Measurements from ENCODE around the gene SLC41A1. TPM values are rescaled to one million over a fixed set of nuclear protein-coding genes. Genes with fewer than 3 reads are reported as not detected.
A peak's percentile ranks its signal among the peaks of the same experiment; 100 is the strongest.

The SLC41A1 gene
- total and polyA plus RNA-seq, 9 of the 15 experiments (the other 6 are each of a cell fraction or from before 2014, with no cell fraction given) = 4.1 to 29.3 (median 11.4) TPM

GRCh38 chr1:205750138-205751035 lies 62.6 kb downstream of the SLC41A1 start, which contains the start of gene NUCKS1 (continued):
- TF ChIP-seq ZNF609 (CRISPR knock-in tag; IDR thresholded peaks at IDR 0.05; ENCODE audit: borderline replicate concordance) (0 out of 2 replicates have a peak, but pooled peaks have one; percentile 37), MBD2 (IDR thresholded peaks at IDR 0.05; ENCODE audit: borderline replicate concordance, low read depth) (peak; percentile 98), HDAC3 (IDR thresholded peaks at IDR 0.05; ENCODE audit: borderline replicate concordance, partially characterized antibody) (peak; percentile 77), L3MBTL2 (IDR thresholded peaks at IDR 0.05) (peak; percentile 95), POLR3G (IDR thresholded peaks at IDR 0.05; ENCODE audit: extremely low read depth, insufficient read length, insufficient replicate concordance) (no peak), BMI1 (IDR thresholded peaks at IDR 0.05; ENCODE audit: low read length) (no peak), FOS (IDR thresholded peaks at IDR 0.05; ENCODE audit: extremely low read depth, insufficient read length) (peak; percentile 91), MAZ (CRISPR knock-in tag; conservative IDR thresholded peaks at IDR 0.05 in 1 of 2, IDR thresholded peaks at IDR 0.05 in 1 of 2) (peak; percentile 82 to 87), SMARCA5 (IDR thresholded peaks at IDR 0.05) (peak; percentile 99; the same call in 1 of the 2 replicates), ATF6 (CRISPR knock-in tag; IDR thresholded peaks at IDR 0.05) (peak; percentile 76; the same call in 1 of the 2 replicates), GTF3C2 (IDR thresholded peaks at IDR 0.05; ENCODE audit: borderline replicate concordance, extremely low read depth, insufficient read length) (no peak), ZBTB12 (CRISPR knock-in tag; IDR thresholded peaks at IDR 0.05) (peak; percentile 78), ZEB2 (IDR thresholded peaks at IDR 0.05) (peak; percentile 100), POLR2B (IDR thresholded peaks at IDR 0.05; ENCODE audit: low read depth, partially characterized antibody) (peak; percentile 48), TRIM28 (IDR thresholded peaks at IDR 0.05) (no peak), FOXP1 (CRISPR knock-in tag; IDR thresholded peaks at IDR 0.05) (no peak)

All from K562 (cell line).